Astrocyte of the cerebellum (primary cell): ENCODE data around the gene TRAPPC12.
"Not testable (repeated sequence)": the region's sequence is repeated elsewhere in the genome, so short reads cannot be mapped to it uniquely, and the experiment has no call there.

ENCODE experiments used
- DNase-seq: peaks from one replicate; pipeline ENCODE4 v3.0.0-alpha.2; 2011; ENCODE audit warnings: low read depth
- H3K4me3 ChIP-seq: 2 replicates; pipeline ENCODE4 v1.5.1; 2011; ENCODE audit warnings: mild to moderate bottlenecking, low read depth, low read length, moderate library complexity
- in situ Hi-C: cut with HindIII; loops from 2 replicates; pipeline ENCODE4 v1.10.0; 2017; ENCODE audit warnings: low sequenced_read_pairs
- TF ChIP-seq, protein P1 (sequence below): IDR thresholded peaks from 2 replicates; pipeline ENCODE4 v1.5.1; 2012; ENCODE audit warnings: low read length, low read depth, moderate library complexity, mild to moderate bottlenecking; ENCODE audit errors: missing control alignments

TRAPPC12 gene

DNA sequence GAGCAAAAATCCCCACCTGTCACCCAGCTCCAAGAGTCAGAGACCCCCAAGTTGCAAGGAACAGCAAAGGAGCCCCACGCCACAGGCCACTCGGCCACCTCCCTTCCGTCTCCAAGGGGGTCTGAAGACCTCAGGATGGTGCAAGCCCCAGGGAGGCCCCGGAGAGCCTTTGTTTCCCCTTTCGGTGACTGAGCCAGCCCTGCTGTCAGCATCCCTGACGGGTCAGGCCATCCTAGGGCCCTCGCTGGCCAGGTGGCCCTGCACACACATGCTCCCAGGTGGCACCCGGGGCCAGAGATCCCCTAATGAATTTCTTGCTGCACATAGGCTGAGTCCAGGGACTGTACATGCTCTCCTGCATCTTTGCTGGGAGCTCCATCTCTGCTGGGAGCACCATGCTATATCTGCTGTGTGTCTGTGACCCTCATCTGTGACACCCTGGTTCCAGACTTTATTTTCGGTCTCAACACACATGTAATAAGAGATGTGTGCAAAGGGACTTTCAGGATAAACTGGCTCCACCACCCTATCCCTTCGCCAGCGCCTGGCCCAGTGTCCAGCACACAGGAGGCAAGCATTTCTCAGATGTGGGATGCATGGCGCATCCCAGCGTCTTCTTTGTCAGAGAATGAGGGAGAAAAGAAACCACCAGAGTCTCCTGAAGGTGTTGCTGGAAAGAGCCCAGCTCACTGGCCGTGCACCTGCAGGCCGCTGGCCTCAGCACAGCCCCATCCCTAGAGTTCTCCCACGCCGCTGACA, 112.4 kb downstream of the TRAPPC12 start:
- H3K4me3 ChIP-seq: no peak overlapping the region
- TF ChIP-seq, protein P1, sequence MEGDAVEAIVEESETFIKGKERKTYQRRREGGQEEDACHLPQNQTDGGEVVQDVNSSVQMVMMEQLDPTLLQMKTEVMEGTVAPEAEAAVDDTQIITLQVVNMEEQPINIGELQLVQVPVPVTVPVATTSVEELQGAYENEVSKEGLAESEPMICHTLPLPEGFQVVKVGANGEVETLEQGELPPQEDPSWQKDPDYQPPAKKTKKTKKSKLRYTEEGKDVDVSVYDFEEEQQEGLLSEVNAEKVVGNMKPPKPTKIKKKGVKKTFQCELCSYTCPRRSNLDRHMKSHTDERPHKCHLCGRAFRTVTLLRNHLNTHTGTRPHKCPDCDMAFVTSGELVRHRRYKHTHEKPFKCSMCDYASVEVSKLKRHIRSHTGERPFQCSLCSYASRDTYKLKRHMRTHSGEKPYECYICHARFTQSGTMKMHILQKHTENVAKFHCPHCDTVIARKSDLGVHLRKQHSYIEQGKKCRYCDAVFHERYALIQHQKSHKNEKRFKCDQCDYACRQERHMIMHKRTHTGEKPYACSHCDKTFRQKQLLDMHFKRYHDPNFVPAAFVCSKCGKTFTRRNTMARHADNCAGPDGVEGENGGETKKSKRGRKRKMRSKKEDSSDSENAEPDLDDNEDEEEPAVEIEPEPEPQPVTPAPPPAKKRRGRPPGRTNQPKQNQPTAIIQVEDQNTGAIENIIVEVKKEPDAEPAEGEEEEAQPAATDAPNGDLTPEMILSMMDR: no peak
- DNase-seq: no peak
- in situ Hi-C loops: no loop called here

DNA sequence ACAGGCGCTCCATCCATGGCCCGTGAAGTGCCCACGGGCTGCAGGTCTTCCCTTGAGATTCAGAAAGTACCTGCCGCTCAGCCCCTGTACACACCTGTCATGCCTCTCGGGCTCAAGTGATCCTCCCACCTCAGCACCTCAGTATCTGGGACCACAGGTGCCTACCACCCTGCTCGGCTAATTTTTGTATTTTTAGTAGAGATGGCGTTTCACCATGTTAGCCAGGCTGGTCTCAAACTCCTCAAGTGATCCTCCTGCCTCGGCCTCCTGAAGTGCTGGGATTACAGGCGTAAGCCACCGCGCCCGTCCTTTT, 112.9 kb downstream of the TRAPPC12 start:
- in situ Hi-C loops, H3K4me3 ChIP-seq, DNase-seq: not testable (repeated sequence)

DNA sequence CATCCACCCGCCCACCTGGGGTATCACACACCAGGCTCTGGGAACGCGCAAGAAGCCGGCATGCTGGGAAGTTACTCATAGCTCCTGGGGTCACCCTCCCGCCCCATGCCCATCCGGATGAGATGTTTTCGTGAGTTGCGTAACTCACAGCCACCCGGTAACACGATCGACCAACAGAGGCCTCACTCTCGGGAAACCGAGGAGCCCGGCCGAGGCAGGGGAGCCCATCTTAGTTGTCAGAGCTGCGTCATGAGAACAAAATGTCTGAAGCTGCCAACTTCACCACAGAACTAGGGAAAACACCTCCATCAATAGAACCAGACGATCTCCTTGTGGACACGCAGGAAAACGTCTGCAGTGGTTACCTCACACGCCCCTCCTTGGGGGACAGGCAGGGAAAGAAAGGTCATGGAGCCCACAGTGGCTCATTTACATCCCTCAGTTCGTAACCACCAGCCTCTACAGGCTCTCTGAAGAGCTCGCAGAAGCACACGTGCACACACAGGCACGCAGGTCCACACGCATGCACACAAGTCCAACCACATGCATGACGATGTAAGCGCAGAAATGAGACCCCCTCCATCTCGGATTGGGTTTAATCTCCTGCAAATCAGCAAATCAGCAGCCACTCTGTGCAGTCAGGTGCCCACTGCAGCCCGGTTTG, 113.6 kb downstream of the TRAPPC12 start:
- in situ Hi-C loops: no loop called here
- DNase-seq: peak; percentile 62
- TF ChIP-seq, protein P1: no peak
- no peak overlapping the region for H3K4me3 ChIP-seq

DNA sequence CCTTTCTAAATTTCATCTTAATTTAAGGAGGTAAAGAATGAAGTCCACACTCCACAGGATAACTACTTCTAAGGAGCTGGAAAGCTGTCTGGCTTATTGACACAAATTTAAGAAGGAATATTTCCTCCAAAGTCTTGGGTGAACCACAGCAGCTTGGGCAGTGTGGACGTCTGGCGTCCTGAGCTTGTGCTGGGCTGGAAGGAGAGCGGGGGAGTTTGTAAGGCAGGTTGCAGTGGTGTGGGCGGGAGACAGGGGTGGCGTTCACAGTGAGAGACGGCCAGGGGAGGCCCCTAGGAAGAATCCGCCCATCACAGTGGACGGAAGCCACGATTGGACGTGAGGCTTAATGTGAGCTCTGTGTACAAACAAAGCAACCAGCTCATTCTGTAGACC, 114.1 kb downstream of the TRAPPC12 start:
- in situ Hi-C loops: no loop called here
- DNase-seq: no peak
- TF ChIP-seq, protein P1: no peak
- no peak overlapping the region for H3K4me3 ChIP-seq

DNA sequence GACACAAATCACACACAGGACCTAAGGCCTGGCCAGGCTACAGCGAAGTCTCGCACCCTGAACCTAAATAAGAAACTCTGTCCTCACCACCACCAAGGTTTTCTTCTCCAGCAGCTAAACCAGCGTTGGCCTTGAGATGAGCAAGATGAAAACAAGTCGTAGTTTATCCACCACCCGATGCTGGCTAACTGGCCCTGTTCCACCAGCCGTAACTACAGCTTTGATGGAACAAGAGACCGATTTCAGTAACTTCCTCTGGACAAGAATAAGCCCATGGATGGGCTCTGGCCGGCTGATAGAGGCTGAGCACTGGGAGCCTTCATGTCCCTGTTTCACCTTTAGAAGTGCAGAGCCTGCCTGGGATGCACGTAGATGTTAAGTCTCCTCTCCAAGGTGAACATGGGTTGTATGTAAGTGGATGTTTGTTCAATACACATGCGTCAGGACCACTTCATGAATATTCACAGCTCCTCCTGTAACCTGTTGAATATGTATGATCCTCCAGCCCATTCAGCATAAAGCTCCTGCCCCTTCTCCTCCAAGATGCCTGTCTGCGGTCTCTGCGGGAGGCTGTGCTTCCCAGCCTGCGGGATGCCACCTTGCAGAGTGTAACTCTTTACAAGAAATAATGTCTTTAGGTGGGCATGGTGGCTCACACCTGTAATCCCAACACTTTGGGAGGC, 115.6 kb downstream of the TRAPPC12 start:
- in situ Hi-C loops: no loop called here
- H3K4me3 ChIP-seq: no peak overlapping the region
- TF ChIP-seq, protein P1: no peak
- no peak for DNase-seq

DNA sequence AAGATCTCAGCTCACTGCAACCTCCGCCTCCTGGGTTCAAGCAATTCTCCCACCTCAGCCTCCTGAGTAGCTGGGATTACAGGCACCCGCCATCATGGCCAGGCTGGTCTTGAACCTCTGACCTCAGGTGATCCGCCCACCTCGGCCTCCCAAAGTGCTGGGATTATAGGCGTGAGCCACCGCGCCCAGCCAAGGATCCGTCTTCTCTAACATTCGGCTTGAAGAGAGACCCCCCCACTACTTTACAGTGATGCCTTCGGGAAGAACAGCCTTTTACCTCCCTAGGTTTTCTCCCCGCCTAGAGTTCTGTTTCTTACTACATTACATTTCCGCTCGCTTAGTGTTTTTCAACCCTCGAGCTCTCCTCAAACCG, 117.2 kb downstream of the TRAPPC12 start:
- in situ Hi-C loops, DNase-seq, H3K4me3 ChIP-seq: not testable (repeated sequence)

DNA sequence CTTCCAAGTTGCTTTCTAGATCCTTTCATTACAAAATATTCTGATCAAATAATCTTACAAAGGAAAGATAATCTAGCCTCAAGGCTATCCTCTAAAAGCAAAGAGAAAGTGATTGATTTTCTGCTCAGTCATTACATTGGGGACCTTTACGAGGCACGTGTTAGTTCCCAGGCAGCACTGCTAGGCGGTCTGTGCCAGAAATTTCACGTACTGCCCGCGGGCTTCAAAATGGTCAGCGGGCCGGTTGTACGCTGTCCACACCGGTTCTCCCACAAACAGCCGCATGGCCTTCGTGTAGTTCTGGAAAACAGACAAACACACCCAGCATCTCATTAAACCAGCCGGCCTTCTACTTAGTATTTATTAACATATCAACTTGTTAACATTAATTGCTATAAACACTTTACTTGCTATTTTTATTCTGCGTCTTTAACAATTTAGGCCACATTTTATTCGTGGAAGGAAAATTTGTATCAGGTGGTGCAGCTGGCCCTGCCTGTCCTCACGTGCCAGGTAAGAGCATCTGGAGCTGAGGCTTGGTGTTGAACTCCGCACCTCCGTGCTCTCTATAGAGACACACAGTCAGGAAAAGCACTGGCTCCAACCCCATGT, 119.4 kb downstream of the TRAPPC12 start:
- no peak overlapping the region for H3K4me3 ChIP-seq
- no peak for DNase-seq
- TF ChIP-seq, protein P1: no peak
- in situ Hi-C loops: no loop called here
